ENCODE measurements around the gene SNX5.

GRCh38 chr20:17964632-17965031, 4.0 kb downstream of the SNX5 start:
- TF ChIP-seq, protein P1, sequence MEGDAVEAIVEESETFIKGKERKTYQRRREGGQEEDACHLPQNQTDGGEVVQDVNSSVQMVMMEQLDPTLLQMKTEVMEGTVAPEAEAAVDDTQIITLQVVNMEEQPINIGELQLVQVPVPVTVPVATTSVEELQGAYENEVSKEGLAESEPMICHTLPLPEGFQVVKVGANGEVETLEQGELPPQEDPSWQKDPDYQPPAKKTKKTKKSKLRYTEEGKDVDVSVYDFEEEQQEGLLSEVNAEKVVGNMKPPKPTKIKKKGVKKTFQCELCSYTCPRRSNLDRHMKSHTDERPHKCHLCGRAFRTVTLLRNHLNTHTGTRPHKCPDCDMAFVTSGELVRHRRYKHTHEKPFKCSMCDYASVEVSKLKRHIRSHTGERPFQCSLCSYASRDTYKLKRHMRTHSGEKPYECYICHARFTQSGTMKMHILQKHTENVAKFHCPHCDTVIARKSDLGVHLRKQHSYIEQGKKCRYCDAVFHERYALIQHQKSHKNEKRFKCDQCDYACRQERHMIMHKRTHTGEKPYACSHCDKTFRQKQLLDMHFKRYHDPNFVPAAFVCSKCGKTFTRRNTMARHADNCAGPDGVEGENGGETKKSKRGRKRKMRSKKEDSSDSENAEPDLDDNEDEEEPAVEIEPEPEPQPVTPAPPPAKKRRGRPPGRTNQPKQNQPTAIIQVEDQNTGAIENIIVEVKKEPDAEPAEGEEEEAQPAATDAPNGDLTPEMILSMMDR (IDR thresholded peaks at IDR 0.05): no peak
- no peak for TF ChIP-seq EZH2 (IDR thresholded peaks at IDR 0.05; ENCODE audit: borderline replicate concordance, insufficient read depth, low read depth, low read length, poor library complexity, severe bottlenecking)
